ENCODE data around the gene BCL2L14. TPM values are rescaled to one million over a fixed set of nuclear protein-coding genes. Genes with fewer than 3 reads are reported as not detected.

The BCL2L14 gene
- total RNA-seq, 4 donors from 2014 or later: 0.36 TPM; not detected in 3

- TF ChIP-seq CTCF (IDR thresholded peaks at IDR 0.05): no peak
- no peak for DNase-seq (ENCODE audit: low spot score)
- no peak for ATAC-seq (ENCODE audit: low FRiP score)
Measured at GRCh38 chr12:12029653-12030052, 41.1 kb upstream of the BCL2L14 start.

- DNase-seq (ENCODE audit: low spot score): no peak
- ATAC-seq (ENCODE audit: low FRiP score): no peak
- no peak for TF ChIP-seq CTCF (IDR thresholded peaks at IDR 0.05)
Measured at GRCh38 chr12:12032260-12032791, 38.4 kb upstream of the BCL2L14 start.

- peak; percentile 84 for ATAC-seq (ENCODE audit: low FRiP score)
- no peak for DNase-seq (ENCODE audit: low spot score)
- TF ChIP-seq CTCF (IDR thresholded peaks at IDR 0.05): peak in 2 of 3 donors; percentile 64 to 79
Measured at GRCh38 chr12:12032851-12033797, 37.6 kb upstream of the BCL2L14 start.

GRCh38 chr12:12033824-12034223 is 36.9 kb upstream of the BCL2L14 start:
- DNase-seq (ENCODE audit: low spot score) (no peak), ATAC-seq (ENCODE audit: low FRiP score) (no peak)
- no peak for TF ChIP-seq CTCF (IDR thresholded peaks at IDR 0.05)

GRCh38 chr12:12034344-12034743 is 36.4 kb upstream of the BCL2L14 start:
- no peak for TF ChIP-seq CTCF (IDR thresholded peaks at IDR 0.05)
- DNase-seq (ENCODE audit: low spot score) (no peak), ATAC-seq (ENCODE audit: low FRiP score) (no peak)

- no peak for DNase-seq (ENCODE audit: low spot score)
- no peak for ATAC-seq (ENCODE audit: low FRiP score)
- no peak for TF ChIP-seq CTCF (IDR thresholded peaks at IDR 0.05)
Measured at GRCh38 chr12:12035229-12035628, 35.5 kb upstream of the BCL2L14 start.

- TF ChIP-seq CTCF (IDR thresholded peaks at IDR 0.05): no peak
- DNase-seq (ENCODE audit: low spot score): no peak
- ATAC-seq (ENCODE audit: low FRiP score): no peak
Measured at GRCh38 chr12:12036901-12037300, 33.8 kb upstream of the BCL2L14 start.

Measured in omental fat pad (tissue), 4 donors.